SU-DHL-6 (cell line): ENCODE data around the gene DET1.

Experiments used
- EZH2phosphoT487 ChIP-seq: fragments of 200-600 bp; sonication (generic), shearing (Covaris generic); conservative IDR thresholded peaks from 2 replicates; pipeline ENCODE4 v1.6.1; 2018; ENCODE audit warnings: mild to moderate bottlenecking, antibody characterized with exemption, low read length, moderate library complexity, mixed read lengths
- TF ChIP-seq, protein P1 (sequence below): fragments of 200-600 bp; sonication (generic); IDR thresholded peaks from one replicate; pipeline ENCODE4 v1.5.1; 2017; ENCODE audit warnings: antibody characterized with exemption, mild to moderate bottlenecking, low read length, moderate library complexity; ENCODE audit not compliant: insufficient read depth, poor library complexity, severe bottlenecking

DNA sequence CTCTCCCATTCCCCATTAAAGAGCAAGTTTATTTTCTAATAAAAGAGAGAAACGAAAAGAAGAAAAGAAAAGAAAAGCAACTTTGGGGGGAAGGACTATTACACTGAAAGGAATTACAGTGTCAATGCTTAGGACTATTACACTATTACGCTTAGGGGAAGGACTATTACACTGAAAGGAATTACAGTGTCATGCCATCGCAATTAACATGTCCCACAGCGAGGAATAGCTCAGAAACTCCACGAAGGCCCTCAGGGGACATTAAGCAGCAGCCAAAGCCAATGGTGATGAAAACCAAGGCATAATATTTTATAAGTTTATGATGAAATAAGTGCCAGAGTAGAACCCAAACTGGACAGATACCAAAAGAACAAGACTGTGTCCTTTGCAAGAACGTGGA is 22.1 kb upstream of the DET1 start:
- TF ChIP-seq, protein P1, sequence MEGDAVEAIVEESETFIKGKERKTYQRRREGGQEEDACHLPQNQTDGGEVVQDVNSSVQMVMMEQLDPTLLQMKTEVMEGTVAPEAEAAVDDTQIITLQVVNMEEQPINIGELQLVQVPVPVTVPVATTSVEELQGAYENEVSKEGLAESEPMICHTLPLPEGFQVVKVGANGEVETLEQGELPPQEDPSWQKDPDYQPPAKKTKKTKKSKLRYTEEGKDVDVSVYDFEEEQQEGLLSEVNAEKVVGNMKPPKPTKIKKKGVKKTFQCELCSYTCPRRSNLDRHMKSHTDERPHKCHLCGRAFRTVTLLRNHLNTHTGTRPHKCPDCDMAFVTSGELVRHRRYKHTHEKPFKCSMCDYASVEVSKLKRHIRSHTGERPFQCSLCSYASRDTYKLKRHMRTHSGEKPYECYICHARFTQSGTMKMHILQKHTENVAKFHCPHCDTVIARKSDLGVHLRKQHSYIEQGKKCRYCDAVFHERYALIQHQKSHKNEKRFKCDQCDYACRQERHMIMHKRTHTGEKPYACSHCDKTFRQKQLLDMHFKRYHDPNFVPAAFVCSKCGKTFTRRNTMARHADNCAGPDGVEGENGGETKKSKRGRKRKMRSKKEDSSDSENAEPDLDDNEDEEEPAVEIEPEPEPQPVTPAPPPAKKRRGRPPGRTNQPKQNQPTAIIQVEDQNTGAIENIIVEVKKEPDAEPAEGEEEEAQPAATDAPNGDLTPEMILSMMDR = no peak
- TF ChIP-seq EZH2phosphoT487 = no peak
